G401 (cell line): Measurements from ENCODE around the gene PTN. TPM values are rescaled to one million over a fixed set of nuclear protein-coding genes. Genes with fewer than 3 reads are reported as not detected.
A peak's percentile ranks its signal among the peaks of the same experiment; 100 is the strongest.

Experiments
- DNase-seq: peaks from one replicate; pipeline ENCODE4 v3.0.0-alpha.2; 2015; ENCODE audit warnings: low spot score
- in situ Hi-C: cut with HindIII; loops from 2 replicates; pipeline ENCODE4 v1.10.0; 2016; ENCODE audit warnings: low sequenced_read_pairs, mixed read lengths
- total RNA-seq: library from RNA; depleted of rRNA; stranded (reverse); fragments of >200 nt; shearing (Covaris generic); gene quantifications from 2 replicates; pipeline ENCODE4 v1.2.3, GENCODE V29; 2014; rRNA removed

The PTN gene
- not detected in 2 replicates for total RNA-seq

- in situ Hi-C loops: no loop called here
- peak; percentile 30 for DNase-seq
Observed at GRCh38 chr7:137343281-137343841, at the start of gene PTN. TSS of gene PTN (minus strand) at chr7:137343733. CDS start at chr7:137254973, 88,760 bp downstream.

GRCh38 chr7:137390076-137390475 is 46.5 kb upstream of the PTN start:
- in situ Hi-C loops: no loop called here

DNA sequence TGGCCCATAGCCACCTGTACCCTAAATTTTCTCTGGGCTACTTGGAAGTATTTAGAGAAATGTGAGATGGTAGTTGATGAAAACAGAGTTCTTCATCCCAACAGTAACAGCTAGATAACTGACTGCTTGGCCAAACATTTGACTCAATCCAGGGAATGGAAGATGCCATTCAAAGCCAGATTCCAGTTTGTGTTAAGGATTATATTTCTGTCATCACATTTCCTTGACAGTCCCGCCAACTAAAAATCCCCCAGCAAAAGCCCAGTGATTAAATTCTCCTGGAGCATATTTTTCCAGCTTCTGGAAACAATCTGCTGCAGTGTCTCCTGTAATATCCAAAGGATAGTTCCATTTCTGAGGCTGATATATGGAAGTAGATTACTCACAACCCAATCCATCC is 45.4 kb upstream of the PTN start:
- no peak for DNase-seq
- in situ Hi-C loops: no loop called here

More at GRCh38 chr7:137390076-137390475, 46.5 kb upstream of the PTN start:
- no peak for DNase-seq

- in situ Hi-C loops: no loop called here
- DNase-seq: no peak
Observed at GRCh38 chr7:137386966-137387365, 43.4 kb upstream of the PTN start.

GRCh38 chr7:137381045-137381444 is 37.5 kb upstream of the PTN start:
- DNase-seq: no peak
- in situ Hi-C loops: no loop called here

DNA sequence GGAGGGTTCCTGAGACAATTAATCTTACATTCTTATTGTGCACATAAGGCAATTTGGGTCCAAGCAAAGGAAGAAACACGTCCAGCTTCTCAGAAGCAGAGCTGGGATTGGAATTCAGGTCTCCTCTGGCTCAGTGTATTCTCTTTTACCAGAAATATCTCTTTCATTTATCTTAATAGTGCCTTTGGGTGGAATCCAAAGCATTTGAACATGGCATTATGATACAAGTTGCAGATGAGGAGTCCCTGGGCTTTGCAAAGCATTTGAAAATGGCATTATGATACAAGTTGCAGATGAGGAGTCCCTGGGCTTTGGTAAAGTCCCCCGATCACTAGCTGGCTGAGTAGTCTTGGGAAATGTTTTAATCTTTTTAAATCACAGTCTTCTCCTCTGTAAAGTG is 30.0 kb upstream of the PTN start:
- DNase-seq: no peak
- in situ Hi-C loops: no loop called here

DNA sequence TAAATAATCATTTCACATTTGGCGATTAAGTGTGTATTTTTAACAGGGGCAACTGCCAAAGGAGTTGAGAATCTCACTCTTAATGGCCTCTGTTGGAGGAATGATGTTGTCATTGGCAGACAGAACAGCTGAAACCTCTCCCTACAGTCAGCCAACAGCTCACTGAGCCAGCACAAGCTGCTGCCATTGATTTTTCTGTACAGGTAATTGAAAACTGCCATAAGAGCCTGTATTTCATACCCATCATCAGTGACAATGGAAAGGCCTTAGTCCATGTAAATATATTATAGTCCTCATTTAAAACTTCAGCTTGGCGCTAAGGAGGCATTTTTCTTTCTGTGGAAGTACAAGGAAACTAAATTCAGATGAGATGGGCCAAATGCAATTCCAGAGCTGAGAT is 28.1 kb upstream of the PTN start:
- in situ Hi-C loops: no loop called here
- DNase-seq: no peak

- in situ Hi-C loops: no loop called here
- DNase-seq: no peak
Observed at GRCh38 chr7:137366995-137367394, 23.5 kb upstream of the PTN start.

- in situ Hi-C loops: no loop called here
- no peak for DNase-seq
Observed at GRCh38 chr7:137363683-137364082, 20.1 kb upstream of the PTN start.

DNA sequence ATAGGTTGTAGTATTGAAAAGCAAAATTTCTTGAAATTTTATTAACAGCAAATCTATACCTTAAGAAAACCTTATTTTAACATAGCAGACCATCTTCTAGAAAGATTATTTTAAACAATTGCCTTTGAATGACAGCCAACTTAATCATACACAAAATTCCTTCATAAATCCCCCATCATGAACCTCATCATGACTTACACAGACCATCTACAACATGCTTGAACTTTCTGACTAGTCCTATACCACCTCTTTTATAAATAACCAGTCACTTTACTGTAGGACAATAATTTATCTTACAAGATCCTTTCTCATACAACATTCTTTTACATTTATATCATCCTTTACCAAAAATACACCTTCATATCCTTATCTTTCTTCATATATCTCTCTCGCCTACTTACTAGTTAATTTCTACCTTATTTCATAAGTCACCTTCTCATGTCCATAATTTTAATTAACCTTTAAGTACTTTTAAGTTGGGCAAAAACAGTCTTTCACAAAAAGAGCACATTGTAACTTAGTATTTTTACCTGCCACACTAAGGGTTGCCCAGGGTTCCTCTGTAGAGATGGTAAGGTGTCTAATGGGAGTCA is 16.6 kb upstream of the PTN start:
- no peak for DNase-seq
- in situ Hi-C loops: no loop called here

- in situ Hi-C loops: no loop called here
- no peak for DNase-seq
Observed at GRCh38 chr7:137354961-137355360, 11.4 kb upstream of the PTN start.

DNA sequence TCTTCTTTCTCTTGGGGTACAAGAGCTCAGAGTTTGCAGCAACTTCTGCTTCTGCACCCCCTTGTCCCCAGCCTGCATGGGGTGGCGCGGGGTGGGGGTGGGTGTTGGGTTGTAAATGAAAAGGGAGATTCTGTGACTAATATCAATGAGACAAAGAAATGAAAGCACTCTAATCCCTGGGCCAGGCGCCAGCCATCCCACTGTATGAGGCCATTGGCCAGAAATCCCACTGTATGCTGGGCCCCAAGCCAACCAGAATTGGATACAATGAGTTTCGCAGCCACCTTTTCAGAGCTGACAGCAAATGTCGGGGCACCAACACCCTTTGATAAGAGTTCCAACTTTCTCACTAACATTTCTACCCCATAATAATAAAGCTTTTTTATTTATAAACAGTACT is 10.9 kb upstream of the PTN start:
- in situ Hi-C loops: no loop called here
- DNase-seq: peak; percentile 6

DNA sequence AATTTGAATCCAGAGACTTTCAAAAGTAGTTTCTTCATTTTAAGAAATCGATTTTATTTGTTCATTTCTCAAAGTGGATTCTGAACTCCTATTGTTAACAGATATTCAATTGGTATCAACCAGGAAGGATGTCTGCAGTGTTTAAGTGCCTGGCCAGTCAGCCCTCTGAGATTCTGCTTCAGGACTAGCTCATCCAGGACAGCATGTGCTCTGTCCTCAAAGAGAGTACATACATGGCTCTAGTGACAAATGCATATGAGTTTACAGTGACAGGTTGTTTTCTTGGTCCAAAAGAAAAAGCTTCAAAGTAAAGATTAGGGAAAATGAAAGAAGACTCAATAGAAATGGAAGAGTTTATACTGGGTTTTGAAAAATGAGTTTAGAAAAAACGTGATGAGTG is 8.4 kb upstream of the PTN start:
- DNase-seq: no peak
- in situ Hi-C loops: no loop called here

GRCh38 chr7:137345799-137346449 is 2.4 kb upstream of the PTN start:
- no peak for DNase-seq
- in situ Hi-C loops: no loop called here

DNA sequence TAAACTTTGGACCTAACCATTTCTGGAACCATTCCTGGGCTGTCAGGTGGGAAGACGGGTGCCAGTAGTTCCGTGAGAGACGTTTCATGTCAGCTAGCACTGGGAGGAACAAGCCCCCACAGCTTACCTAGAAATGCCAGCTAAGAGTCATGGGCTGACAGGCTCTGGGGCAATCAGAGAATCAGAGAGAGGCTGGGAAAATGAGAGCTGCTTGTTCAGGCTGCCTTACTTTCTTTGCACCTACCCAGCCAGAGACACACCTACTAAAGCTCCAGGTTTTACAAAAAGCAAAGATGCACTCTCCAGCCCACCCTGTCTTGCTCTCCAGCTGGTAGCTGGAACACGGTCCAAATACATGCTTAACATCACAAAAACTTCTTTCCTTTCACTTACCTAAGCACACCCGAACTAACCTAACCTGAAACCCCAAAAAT is 688 bp downstream of the PTN start:
- DNase-seq: no peak
- in situ Hi-C loops: no loop called here

GRCh38 chr7:137342265-137342664 is 1.3 kb downstream of the PTN start:
- DNase-seq: no peak
- in situ Hi-C loops: no loop called here

- in situ Hi-C loops: no loop called here
- DNase-seq: no peak
Observed at GRCh38 chr7:137337902-137338301, 5.6 kb downstream of the PTN start.

DNA sequence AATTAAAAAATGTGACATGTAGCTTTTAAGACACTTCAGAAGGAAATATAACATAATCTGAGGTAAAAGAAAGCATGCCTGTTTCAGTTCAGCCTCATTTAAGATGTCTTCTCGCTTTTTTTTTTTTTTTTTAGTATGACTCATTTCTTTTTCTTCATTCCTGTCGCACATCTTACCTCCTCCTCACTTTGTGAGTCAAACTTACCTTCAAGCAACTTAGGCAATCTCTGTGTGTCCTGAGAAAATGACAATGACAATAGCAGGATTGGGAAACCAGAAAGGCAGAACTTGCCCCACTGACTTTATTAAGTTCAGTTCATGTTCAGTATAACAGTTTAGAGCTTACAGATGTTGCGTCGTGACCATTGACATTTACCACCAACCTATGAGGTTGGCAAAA is 7.7 kb downstream of the PTN start:
- no peak for DNase-seq
- in situ Hi-C loops: no loop called here

DNA sequence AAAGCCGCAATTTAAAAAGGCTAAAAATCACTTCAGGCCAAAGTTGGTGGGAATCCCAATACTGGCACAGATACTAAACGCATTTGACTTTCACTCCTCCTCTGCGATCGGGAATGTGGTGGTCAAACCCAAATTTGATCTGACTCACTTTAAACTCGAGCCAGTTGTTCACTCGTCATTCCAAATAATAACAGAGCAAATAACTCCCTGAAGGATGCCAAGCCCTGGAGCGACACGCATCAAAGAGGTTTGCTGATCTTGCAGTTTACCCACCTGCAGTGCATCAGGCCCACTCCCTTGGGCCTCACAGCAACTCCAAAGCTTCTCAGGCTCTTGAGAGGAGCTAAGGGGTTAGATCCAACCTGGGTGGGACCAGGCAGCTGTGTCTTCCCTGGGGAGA is 12.2 kb downstream of the PTN start:
- in situ Hi-C loops: no loop called here
- no peak for DNase-seq

- DNase-seq: no peak
- in situ Hi-C loops: no loop called here
Observed at GRCh38 chr7:137329411-137329810, 14.1 kb downstream of the PTN start.
